CD14-positive monocyte (primary cell): ENCODE measurements around the gene C9orf50. TPM values are rescaled to one million over a fixed set of nuclear protein-coding genes. Genes with fewer than 3 reads are reported as not detected.

Experiments used
- DNase-seq, 3 donors: peaks; one replicate each; pipeline ENCODE4 v3.0.0-alpha.2; 2011 to 2022
- H2AFZ ChIP-seq: 2 replicates; pipeline ENCODE4 v1.6.0; 2012; ENCODE audit warnings: mild to moderate bottlenecking, low read depth, low read length, inconsistent platforms; ENCODE audit not compliant: insufficient read depth, poor library complexity, severe bottlenecking
- H3K27ac ChIP-seq, 2 donors: 1 replicate in 1 of 2; 2 replicates in 1 of 2; pipeline ENCODE4 v1.5.1; 2012 to 2013; ENCODE audit warnings: low read length in 2 of 2, control low read depth in 1 of 2, inconsistent platforms in 1 of 2, low read depth in 1 of 2, mild to moderate bottlenecking in 1 of 2
- H3K27me3 ChIP-seq, 2 donors: one replicate each; pipeline versions ENCODE4 v1.6.0 to v1.6.1; 2011 to 2013; ENCODE audit warnings: low read length in 2 of 2; ENCODE audit not compliant: control insufficient read depth in 2 of 2, insufficient read depth in 2 of 2
- H3K36me3 ChIP-seq, 2 donors: replicated peaks in 1 of 2; 1 replicate in 1 of 2; 2 replicates in 1 of 2; pipeline versions ENCODE4 v1.5.1 to v1.6.1; 2012 to 2013; ENCODE audit warnings: low read length in 2 of 2, control low read depth in 1 of 2, inconsistent platforms in 1 of 2, mild to moderate bottlenecking in 1 of 2; ENCODE audit not compliant: insufficient read depth in 2 of 2, control insufficient read depth in 1 of 2
- H3K4me1 ChIP-seq, 2 donors: 1 replicate in 1 of 2; 2 replicates in 1 of 2; pipeline versions ENCODE4 v1.5.1 to v1.6.1; 2012 to 2013; ENCODE audit warnings: low read length in 2 of 2, control low read depth in 1 of 2, inconsistent platforms in 1 of 2, mild to moderate bottlenecking in 1 of 2, moderate library complexity in 1 of 2; ENCODE audit not compliant: insufficient read depth in 2 of 2, control insufficient read depth in 1 of 2
- H3K4me2 ChIP-seq: replicated peaks from 2 replicates; pipeline ENCODE3; 2012; ENCODE audit warnings: low read length, moderate library complexity, mild to moderate bottlenecking; ENCODE audit not compliant: poor library complexity, severe bottlenecking; ENCODE audit errors: extremely low read depth
- H3K4me3 ChIP-seq, 3 experiments: fragments of 200-600 bp in 1 of 3; sonication (generic) in 1 of 3; replicated peaks in 1 of 3; 1 replicate in 2 of 3; 2 replicates in 1 of 3; pipeline ENCODE4 v1.5.1; 2011 to 2013; ENCODE audit warnings: low read length in 3 of 3, mild to moderate bottlenecking in 3 of 3, control low read depth in 2 of 3, low read depth in 2 of 3, inconsistent platforms in 1 of 3, moderate library complexity in 1 of 3
- H3K79me2 ChIP-seq: 2 replicates; pipeline ENCODE4 v1.6.0; 2012; ENCODE audit warnings: mild to moderate bottlenecking, control low read depth, inconsistent platforms, low read length, moderate library complexity; ENCODE audit not compliant: insufficient read depth
- H3K9ac ChIP-seq: 2 replicates; pipeline ENCODE4 v1.6.0; 2017; ENCODE audit warnings: low read length, mild to moderate bottlenecking; ENCODE audit not compliant: insufficient read depth, poor library complexity, severe bottlenecking
- H3K9me3 ChIP-seq, 2 donors: replicated peaks in 1 of 2; 1 replicate in 1 of 2; 2 replicates in 1 of 2; pipeline versions ENCODE4 v1.5.1 to v1.6.1; 2012 to 2013; ENCODE audit warnings: low read length in 2 of 2, control low read depth in 1 of 2; ENCODE audit not compliant: control insufficient read depth in 1 of 2, insufficient read depth in 1 of 2
- H4K20me1 ChIP-seq: 2 replicates; pipeline ENCODE4 v1.6.0; 2012; ENCODE audit warnings: mild to moderate bottlenecking, low read length, control low read depth, moderate library complexity; ENCODE audit not compliant: insufficient read depth
- H3K27ac Mint-ChIP-seq, 7 donors: one replicate each; pipeline ENCODE4 v1.8.0; 2020; ENCODE audit warnings: mild to moderate bottlenecking in 7 of 7, mixed read lengths in 7 of 7, moderate library complexity in 6 of 7, inconsistent platforms in 2 of 7
- H3K27me3 Mint-ChIP-seq, 3 donors: one replicate each; pipeline ENCODE4 v1.8.0; 2021 to 2022; ENCODE audit warnings: low read depth in 3 of 3, mild to moderate bottlenecking in 3 of 3, mixed read lengths in 3 of 3, moderate library complexity in 3 of 3, inconsistent platforms in 1 of 3
- H3K36me3 Mint-ChIP-seq, 2 donors: one replicate each; pipeline ENCODE4 v1.8.0; 2020; ENCODE audit warnings: mixed read lengths in 2 of 2, inconsistent platforms in 1 of 2, mild to moderate bottlenecking in 1 of 2
- H3K4me1 Mint-ChIP-seq: one replicate; pipeline ENCODE4 v1.8.0; 2020; ENCODE audit warnings: mild to moderate bottlenecking, mixed read lengths
- H3K4me3 Mint-ChIP-seq, 2 donors: one replicate each; pipeline ENCODE4 v1.8.0; 2020; ENCODE audit warnings: mild to moderate bottlenecking in 2 of 2, mixed read lengths in 2 of 2, moderate library complexity in 1 of 2
- H3K9me3 Mint-ChIP-seq, 7 donors: one replicate each; pipeline ENCODE4 v1.8.0; 2020 to 2022; ENCODE audit warnings: mixed read lengths in 7 of 7, mild to moderate bottlenecking in 6 of 7, moderate library complexity in 6 of 7, inconsistent platforms in 2 of 7
- WGBS: methylation state at CpG from one replicate; pipeline ENCODE4 v1.1.5; 2013; ENCODE audit warnings: missing lambda C conversion rate; ENCODE audit not compliant: insufficient coverage; 5-methylcytosine and 5-hydroxymethylcytosine counted together
- intact Hi-C, 2 donors: fragments of 100-400 bp; cut with micrococcal nuclease; formaldehyde crosslinking; loops; one replicate each; pipeline versions ENCODE4 v1.15.0 to v1.15.1; 2023
- polyA plus RNA-seq, 3 donors: library from polyadenylated mRNA; depleted of rRNA in 1 of 3; unstranded in 2 of 3; stranded (reverse) in 1 of 3; fragments of 300-500 nt in 2 of 3; fragments of >200 nt in 1 of 3; fragmentation: Illumina TruSeq in 2 of 3; gene quantifications; 1 replicate in 2 of 3; 2 replicates in 1 of 3; pipeline ENCODE4 v1.2.3, GENCODE V29; 2012 to 2021
- TF ChIP-seq, protein P1 (sequence below): fragments of 200-600 bp; IDR thresholded peaks from one replicate; pipeline ENCODE4 v1.8.0; 2022; ENCODE audit warnings: antibody characterized with exemption, mild to moderate bottlenecking

The C9orf50 gene
- polyA plus RNA-seq, 3 donors: not detected

DNA sequence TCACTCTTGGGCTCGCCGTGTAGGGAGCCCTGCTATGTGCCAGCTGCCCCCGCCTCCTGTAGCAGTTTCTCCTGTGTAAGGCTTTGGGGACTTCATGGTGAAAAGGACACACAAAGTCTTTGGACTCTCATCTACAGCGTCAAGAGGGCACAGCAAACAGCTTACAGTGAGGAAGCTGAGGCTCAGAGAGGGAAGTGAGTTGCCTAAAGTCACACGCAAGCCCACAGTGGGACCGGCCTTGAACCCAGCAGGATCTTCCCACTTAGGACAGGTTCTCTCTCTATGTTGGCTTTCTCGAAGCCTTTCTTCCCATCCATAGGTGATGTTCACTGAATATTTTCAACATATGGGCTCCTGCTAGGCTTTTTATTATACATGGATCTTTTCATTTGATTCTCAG is 34.8 kb upstream of the C9orf50 start:
- H3K27me3 Mint-ChIP-seq: peaks cover 14 to 33% (median 23%) of the 10 kb centered on the region in 3 donors
- TF ChIP-seq, protein P1, sequence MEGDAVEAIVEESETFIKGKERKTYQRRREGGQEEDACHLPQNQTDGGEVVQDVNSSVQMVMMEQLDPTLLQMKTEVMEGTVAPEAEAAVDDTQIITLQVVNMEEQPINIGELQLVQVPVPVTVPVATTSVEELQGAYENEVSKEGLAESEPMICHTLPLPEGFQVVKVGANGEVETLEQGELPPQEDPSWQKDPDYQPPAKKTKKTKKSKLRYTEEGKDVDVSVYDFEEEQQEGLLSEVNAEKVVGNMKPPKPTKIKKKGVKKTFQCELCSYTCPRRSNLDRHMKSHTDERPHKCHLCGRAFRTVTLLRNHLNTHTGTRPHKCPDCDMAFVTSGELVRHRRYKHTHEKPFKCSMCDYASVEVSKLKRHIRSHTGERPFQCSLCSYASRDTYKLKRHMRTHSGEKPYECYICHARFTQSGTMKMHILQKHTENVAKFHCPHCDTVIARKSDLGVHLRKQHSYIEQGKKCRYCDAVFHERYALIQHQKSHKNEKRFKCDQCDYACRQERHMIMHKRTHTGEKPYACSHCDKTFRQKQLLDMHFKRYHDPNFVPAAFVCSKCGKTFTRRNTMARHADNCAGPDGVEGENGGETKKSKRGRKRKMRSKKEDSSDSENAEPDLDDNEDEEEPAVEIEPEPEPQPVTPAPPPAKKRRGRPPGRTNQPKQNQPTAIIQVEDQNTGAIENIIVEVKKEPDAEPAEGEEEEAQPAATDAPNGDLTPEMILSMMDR: no peak
- H3K9me3 ChIP-seq: no peaks in the 10 kb centered on the region

DNA sequence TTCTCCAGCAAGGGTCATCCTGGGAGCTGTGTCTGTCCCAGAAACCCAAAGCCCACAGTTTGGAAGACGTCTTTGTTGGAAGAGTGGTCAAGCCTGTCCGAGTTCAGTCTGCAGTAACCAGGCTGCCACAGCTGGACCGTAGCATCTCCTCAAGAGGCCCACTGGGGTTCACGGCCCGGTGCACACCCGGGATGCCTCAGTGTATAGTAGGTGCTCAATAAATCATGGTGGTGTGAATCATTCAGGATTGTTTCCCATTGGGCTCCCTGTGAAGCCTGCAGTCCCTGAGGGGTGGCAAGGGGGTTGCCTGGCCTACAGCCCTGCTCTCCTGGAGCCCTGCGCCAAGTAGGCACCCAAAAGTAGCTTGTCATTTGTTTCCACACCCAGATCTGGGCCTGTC is 34.3 kb upstream of the C9orf50 start:
- H3K9ac ChIP-seq: no peak overlapping the region
- Mint-ChIP-seq H3K27me3 (peaks cover 11 to 30% (median 19%) of the 10 kb centered on the region in 3 donors), H3K9me3 (peaks cover 0 to 2% (median 0%) of the 10 kb centered on the region in 7 donors), H3K4me1 (no peaks in the 10 kb centered on the region), H3K36me3 (no peaks in the 10 kb centered on the region), H3K4me3 (no peak overlapping the region), H3K27ac (no peak overlapping the region)
- no peak overlapping the region for H3K4me3 ChIP-seq
- no peaks in the 10 kb centered on the region for H4K20me1 ChIP-seq
- 97% methylated on average over 7 of the region's 7 CpGs for WGBS
- no peak overlapping the region for H3K4me2 ChIP-seq
- no peak overlapping the region for H3K27ac ChIP-seq
- H2AFZ ChIP-seq: no peak overlapping the region
- no peak for DNase-seq
- TF ChIP-seq, protein P1: no peak
- no peaks in the 10 kb centered on the region for H3K79me2 ChIP-seq
- no peaks in the 10 kb centered on the region for H3K4me1 ChIP-seq
- H3K27me3 ChIP-seq: peaks cover 0 to 4% of the 10 kb centered on the region in 2 donors
- no peaks in the 10 kb centered on the region for H3K36me3 ChIP-seq
- intact Hi-C loops: no loop called here
- H3K9me3 ChIP-seq: no peaks in the 10 kb centered on the region

More for the DNA sequence above, 34.8 kb upstream of the C9orf50 start:
- H3K27ac Mint-ChIP-seq: no peak overlapping the region
- H3K9me3 Mint-ChIP-seq: peaks cover 0 to 2% (median 0%) of the 10 kb centered on the region in 7 donors
- H4K20me1 ChIP-seq: no peaks in the 10 kb centered on the region
- H3K4me1 ChIP-seq: no peaks in the 10 kb centered on the region
- H3K4me1 Mint-ChIP-seq: no peaks in the 10 kb centered on the region
- H3K36me3 Mint-ChIP-seq: no peaks in the 10 kb centered on the region
- no peak overlapping the region for H2AFZ ChIP-seq
- H3K27me3 ChIP-seq: peaks cover 0 to 4% of the 10 kb centered on the region in 2 donors
- H3K36me3 ChIP-seq: no peaks in the 10 kb centered on the region
- DNase-seq: no peak
- H3K4me3 ChIP-seq: no peak overlapping the region
- no peak overlapping the region for H3K4me2 ChIP-seq
- H3K79me2 ChIP-seq: no peaks in the 10 kb centered on the region
- 50% methylated on average over 1 of the region's 7 CpGs for WGBS
- no peak overlapping the region for H3K9ac ChIP-seq
- no peak overlapping the region for H3K27ac ChIP-seq
- no peak overlapping the region for H3K4me3 Mint-ChIP-seq
- intact Hi-C loops: no loop called here
